Uterus (tissue), 2 donors: ENCODE data around the gene TKT.

Experiments
- POLR2A ChIP-seq, 2 donors: fragments of 450-650 bp; IDR thresholded peaks; one replicate each; pipeline ENCODE4 v1.6.1; 2016; ENCODE audit warnings: antibody characterized with exemption in 2 of 2, mild to moderate bottlenecking in 1 of 2, moderate library complexity in 1 of 2
- TF ChIP-seq, protein P1 (sequence below), 4 experiments: fragments of 200-600 bp in 2 of 4; fragments of 450-650 bp in 2 of 4; sonication (generic) in 2 of 4; IDR thresholded peaks; one replicate each; pipeline ENCODE4 v1.5.1; 2016 to 2019; ENCODE audit warnings: antibody characterized with exemption in 4 of 4, mild to moderate bottlenecking in 2 of 4, moderate library complexity in 1 of 4

DNA sequence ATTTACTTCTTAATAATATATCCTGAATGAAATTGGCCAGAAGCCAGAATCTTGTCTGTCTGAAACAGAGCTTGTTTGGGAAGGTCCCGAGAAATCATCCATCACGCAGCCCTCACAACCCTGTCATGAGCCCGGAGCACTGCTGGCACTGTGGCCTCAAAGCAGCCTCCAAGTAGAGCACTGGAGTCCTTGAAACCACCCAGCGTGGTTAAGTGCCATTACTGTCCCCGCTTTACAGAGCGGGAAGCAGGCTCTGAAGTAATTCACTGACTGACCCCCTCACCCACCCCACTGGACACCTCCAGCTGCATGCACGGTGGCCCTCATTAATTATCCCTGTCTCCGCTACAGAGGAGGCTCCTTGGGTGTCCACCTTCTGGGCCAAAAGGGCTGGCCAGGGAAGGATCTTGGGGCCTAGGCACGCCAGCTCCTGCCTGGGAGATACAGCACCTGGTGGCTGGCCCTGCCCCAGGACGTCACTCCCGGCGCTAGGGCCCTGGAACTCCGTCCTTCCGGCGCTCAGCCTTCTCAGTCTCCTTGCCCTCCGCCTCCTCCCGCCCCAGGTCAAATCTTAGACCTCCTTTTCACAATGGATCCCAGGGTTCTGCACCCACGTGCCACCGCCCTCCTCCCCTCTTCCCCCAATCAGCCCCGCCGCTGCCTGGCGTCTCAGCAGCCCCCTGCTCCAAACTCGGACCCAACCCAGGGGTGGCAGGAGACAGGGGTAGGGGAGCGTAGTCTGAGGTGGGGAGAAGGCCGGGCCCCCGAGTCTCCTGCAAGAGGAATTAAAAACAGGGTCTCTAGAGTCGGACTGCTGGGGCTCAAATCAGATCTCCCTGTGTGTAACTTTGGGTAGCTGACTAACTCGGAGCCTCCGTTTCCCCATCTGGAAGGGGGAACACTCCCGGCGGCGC is 1.1 kb downstream of the TKT start:
- peak in 1 of 2 donors; percentile 18 for TF ChIP-seq POLR2A (IDR thresholded peaks at IDR 0.05)
- TF ChIP-seq, protein P1, sequence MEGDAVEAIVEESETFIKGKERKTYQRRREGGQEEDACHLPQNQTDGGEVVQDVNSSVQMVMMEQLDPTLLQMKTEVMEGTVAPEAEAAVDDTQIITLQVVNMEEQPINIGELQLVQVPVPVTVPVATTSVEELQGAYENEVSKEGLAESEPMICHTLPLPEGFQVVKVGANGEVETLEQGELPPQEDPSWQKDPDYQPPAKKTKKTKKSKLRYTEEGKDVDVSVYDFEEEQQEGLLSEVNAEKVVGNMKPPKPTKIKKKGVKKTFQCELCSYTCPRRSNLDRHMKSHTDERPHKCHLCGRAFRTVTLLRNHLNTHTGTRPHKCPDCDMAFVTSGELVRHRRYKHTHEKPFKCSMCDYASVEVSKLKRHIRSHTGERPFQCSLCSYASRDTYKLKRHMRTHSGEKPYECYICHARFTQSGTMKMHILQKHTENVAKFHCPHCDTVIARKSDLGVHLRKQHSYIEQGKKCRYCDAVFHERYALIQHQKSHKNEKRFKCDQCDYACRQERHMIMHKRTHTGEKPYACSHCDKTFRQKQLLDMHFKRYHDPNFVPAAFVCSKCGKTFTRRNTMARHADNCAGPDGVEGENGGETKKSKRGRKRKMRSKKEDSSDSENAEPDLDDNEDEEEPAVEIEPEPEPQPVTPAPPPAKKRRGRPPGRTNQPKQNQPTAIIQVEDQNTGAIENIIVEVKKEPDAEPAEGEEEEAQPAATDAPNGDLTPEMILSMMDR (IDR thresholded peaks at IDR 0.05) = no peak
